Hepatic stellate cell (primary cell): ENCODE measurements around the gene CDC40.
"Not testable (repeated sequence)": the region's sequence is repeated elsewhere in the genome, so short reads cannot be mapped to it uniquely, and the experiment has no call there.

Experiments used
- DNase-seq: peaks from one replicate; pipeline ENCODE4 v3.0.0; 2011; ENCODE audit warnings: low spot score

The CDC40 gene

GRCh38 chr6:110270165-110270564 lies 89.9 kb downstream of the CDC40 start:
- no peak for DNase-seq

GRCh38 chr6:110271732-110272022 lies 91.5 kb downstream of the CDC40 start:
- DNase-seq, result no peak

DNA sequence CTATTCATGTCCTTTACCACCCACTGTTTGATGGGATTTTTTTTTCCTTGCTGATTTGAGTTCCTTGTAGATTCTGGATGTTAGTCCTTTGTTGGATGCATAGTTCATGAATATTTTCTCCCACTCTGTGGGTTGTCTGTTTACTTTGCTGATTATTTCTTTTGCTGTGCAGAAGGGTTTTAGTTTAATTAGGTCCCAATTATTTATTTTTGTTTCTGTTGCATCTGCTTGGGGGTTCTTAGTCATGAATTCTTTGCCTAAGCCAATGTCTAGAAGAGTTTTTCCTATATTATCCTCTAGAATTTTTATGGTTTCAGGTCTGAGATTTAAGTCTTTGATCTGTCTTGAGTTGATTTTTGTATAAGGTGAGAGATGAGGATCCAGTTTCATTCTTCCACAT lies 92.6 kb downstream of the CDC40 start:
- not testable (repeated sequence) for DNase-seq

- no peak for DNase-seq
Measured at GRCh38 chr6:110277100-110277665, 97.0 kb downstream of the CDC40 start.
